ENCODE results near the gene NTM. TPM values are rescaled to one million over a fixed set of nuclear protein-coding genes. Genes with fewer than 3 reads are reported as not detected.

NTM gene
- total RNA-seq, 4 donors from 2014 or later = 0.40 to 3.1 (median 2.1) TPM; not detected in 1

DNA sequence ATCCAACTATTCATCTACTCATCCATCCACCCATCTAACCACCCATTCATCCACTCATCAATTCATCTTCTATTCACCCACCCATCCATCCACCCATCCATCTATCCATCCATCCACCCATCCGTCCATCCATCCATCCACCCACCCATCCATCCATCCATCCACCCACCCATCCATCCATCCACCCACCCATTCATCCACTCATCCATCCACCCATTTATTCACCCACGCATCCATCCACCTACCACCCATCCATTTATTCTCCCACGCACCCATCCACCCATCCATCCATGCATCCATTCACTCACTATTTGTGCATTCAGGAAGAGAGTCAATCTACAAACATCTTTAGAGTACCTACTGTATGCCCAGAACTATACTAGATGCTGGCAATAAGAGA is 482.3 kb downstream of the NTM start:
- Histone ChIP-seq H3K27ac (no peak overlapping the region), H3K4me3 (no peak overlapping the region), H3K9me3 (no peaks in the 10 kb centered on the region), H3K4me1 (no peaks in the 10 kb centered on the region), H3K27me3 (no peaks in the 10 kb centered on the region), H3K36me3 (no peaks in the 10 kb centered on the region)
- in situ Hi-C loops (cut with MboI; ENCODE audit: low pct_ligation_motif_present in 1 of 4, low pct_unique_long_range_greater_than_20kb in 1 of 4, low sequenced_read_pairs in 3 of 4) (loop anchor here in 1 of 4 donors (25.0 kb wide), 1 partner anchor 285 kb away; no protein-coding TSS in a partner anchor), intact Hi-C loops (cut with DNase I; ENCODE audit: low total_unique reads) (no loop called here)
- WGBS, 2 donors (ENCODE audit: low coverage in 1 of 2) = 87 to 92% methylated on average over 3 of the region's 3 CpGs
- DNase-seq = no peak
- no peak for TF ChIP-seq CTCF (IDR thresholded peaks at IDR 0.05)
- TF ChIP-seq EP300 (IDR thresholded peaks at IDR 0.05; ENCODE audit: low read depth) = no peak
- no peak for TF ChIP-seq POLR2A (IDR thresholded peaks at IDR 0.05)
- TF ChIP-seq POLR2AphosphoS5 (IDR thresholded peaks at IDR 0.05) = no peak

- 76 to 78% methylated on average over 4 of the region's 4 CpGs for WGBS, 2 donors (ENCODE audit: low coverage in 1 of 2)
- no peak overlapping the region for H3K4me3 ChIP-seq
Measured at GRCh38 chr11:131854391-131854790, 484.0 kb downstream of the NTM start.

GRCh38 chr11:131855320-131855719 is 484.9 kb downstream of the NTM start:
- intact Hi-C loops (cut with DNase I; ENCODE audit: low total_unique reads) (no loop called here), in situ Hi-C loops (cut with MboI; ENCODE audit: low pct_ligation_motif_present in 1 of 4, low pct_unique_long_range_greater_than_20kb in 1 of 4, low sequenced_read_pairs in 3 of 4) (loop anchor here in 1 of 4 donors (25.0 kb wide), 1 partner anchor 282 kb away; no protein-coding TSS in a partner anchor)
- Histone ChIP-seq H3K27ac (no peak overlapping the region), H3K27me3 (no peaks in the 10 kb centered on the region), H3K4me3 (no peak overlapping the region), H3K36me3 (no peaks in the 10 kb centered on the region), H3K9me3 (no peaks in the 10 kb centered on the region), H3K4me1 (no peaks in the 10 kb centered on the region)
- DNase-seq = no peak
- TF ChIP-seq POLR2AphosphoS5 (IDR thresholded peaks at IDR 0.05) = no peak
- TF ChIP-seq POLR2A (IDR thresholded peaks at IDR 0.05) = no peak
- no peak for TF ChIP-seq CTCF (IDR thresholded peaks at IDR 0.05)
- no peak for TF ChIP-seq EP300 (IDR thresholded peaks at IDR 0.05; ENCODE audit: low read depth)

More at GRCh38 chr11:131854391-131854790, 484.0 kb downstream of the NTM start:
- no peak for TF ChIP-seq POLR2AphosphoS5 (IDR thresholded peaks at IDR 0.05)
- no peak for TF ChIP-seq EP300 (IDR thresholded peaks at IDR 0.05; ENCODE audit: low read depth)
- no peak for TF ChIP-seq POLR2A (IDR thresholded peaks at IDR 0.05)
- TF ChIP-seq CTCF (IDR thresholded peaks at IDR 0.05) = no peak
- no peaks in the 10 kb centered on the region for H3K36me3 ChIP-seq
- H3K9me3 ChIP-seq = no peaks in the 10 kb centered on the region
- DNase-seq = no peak
- H3K4me1 ChIP-seq = no peaks in the 10 kb centered on the region
- intact Hi-C loops (cut with DNase I; ENCODE audit: low total_unique reads) = no loop called here
- H3K27ac ChIP-seq = no peak overlapping the region
- in situ Hi-C loops (cut with MboI; ENCODE audit: low pct_ligation_motif_present in 1 of 4, low pct_unique_long_range_greater_than_20kb in 1 of 4, low sequenced_read_pairs in 3 of 4) = loop anchor here in 1 of 4 donors (25.0 kb wide), 1 partner anchor 283 kb away; no protein-coding TSS in a partner anchor
- H3K27me3 ChIP-seq = no peaks in the 10 kb centered on the region

- no peak overlapping the region for H3K4me3 ChIP-seq
- H3K9me3 ChIP-seq = no peaks in the 10 kb centered on the region
- in situ Hi-C loops (cut with MboI; ENCODE audit: low pct_ligation_motif_present in 1 of 4, low pct_unique_long_range_greater_than_20kb in 1 of 4, low sequenced_read_pairs in 3 of 4) (loop anchor here in 1 of 4 donors (25.0 kb wide), 1 partner anchor 280 kb away; no protein-coding TSS in a partner anchor), intact Hi-C loops (cut with DNase I; ENCODE audit: low total_unique reads) (no loop called here)
- H3K4me1 ChIP-seq = no peaks in the 10 kb centered on the region
- H3K27ac ChIP-seq = no peak overlapping the region
- H3K36me3 ChIP-seq = no peaks in the 10 kb centered on the region
- no peaks in the 10 kb centered on the region for H3K27me3 ChIP-seq
- TF ChIP-seq EP300 (IDR thresholded peaks at IDR 0.05; ENCODE audit: low read depth) = no peak
- no peak for TF ChIP-seq POLR2AphosphoS5 (IDR thresholded peaks at IDR 0.05)
- no peak for TF ChIP-seq CTCF (IDR thresholded peaks at IDR 0.05)
- TF ChIP-seq POLR2A (IDR thresholded peaks at IDR 0.05) = no peak
- 69% methylated on average over 5 of the region's 5 CpGs for WGBS, 2 donors (ENCODE audit: low coverage in 1 of 2)
- DNase-seq = no peak
Measured at GRCh38 chr11:131857246-131857645, 486.8 kb downstream of the NTM start.

Measured in transverse colon (tissue), 4 donors.